GM12878 (cell line): ENCODE results near the gene RHOF. TPM values are rescaled to one million over a fixed set of nuclear protein-coding genes. Genes with fewer than 3 reads are reported as not detected.

Experiments
- ATAC-seq: fragments of 200-7000 bp; cut with Tn5 transposase; 3 replicates; pipeline ENCODE4 v1.9.1; 2020; ENCODE audit warnings: mild to moderate bottlenecking, moderate library complexity
- BruUV-seq: library from RNA; stranded (reverse); fragments of 400-500 nt; replicated peaks from 2 replicates; lab custom pipeline; 2021; lab: Mats Ljungman, UMichigan
- CTCF ChIA-PET: fragments of 300-600 bp; sonication (Branson Sonifier 250); formaldehyde crosslinking; extraction: SDS; loops from one replicate; lab custom pipeline; 2021; ENCODE audit warnings: inconsistent platforms; lab: Yijun Ruan, JAX
- POLR2A ChIA-PET: fragments of 350-600 bp; formaldehyde crosslinking; extraction: SDS; loops from one replicate; lab custom pipeline; 2021; ENCODE audit warnings: inconsistent platforms; lab: Charles Lee
- RAD21 ChIA-PET: fragments of 300-600 bp; sonication (Branson Sonifier 250); formaldehyde crosslinking; loops from one replicate; lab custom pipeline; 2023; ENCODE audit warnings: antibody characterized with exemption; ENCODE audit not compliant: unreplicated experiment; lab: Charles Lee
- SMC1A ChIA-PET: fragments of 300-600 bp; sonication (Branson Sonifier 250); formaldehyde crosslinking; loops from one replicate; lab custom pipeline; 2023; ENCODE audit not compliant: unreplicated experiment, uncharacterized antibody; lab: Charles Lee
- DNase-seq: peaks from one replicate; pipeline ENCODE4 v3.0.0-alpha.2; 2011; ENCODE audit warnings: low read depth, low spot score
- FAIRE-seq: peaks from 3 replicates; lab custom pipeline; 2011; peaks lifted over from hg19 to GRCh38; lab: Jason Lieb, UNC
- H2AFZ ChIP-seq: 2 replicates; pipeline ENCODE4 v1.6.0; 2011; ENCODE audit warnings: low read depth, low read length, control low read depth; ENCODE audit not compliant: control insufficient read depth
- H3K27ac ChIP-seq: 2 replicates; pipeline ENCODE4 v1.5.1; 2011; ENCODE audit warnings: control low read depth; ENCODE audit not compliant: control insufficient read depth, insufficient read depth
- H3K27me3 ChIP-seq, 2 experiments: replicated peaks in 1 of 2; 2 replicates each; pipeline versions ENCODE4 v1.6.0 to v1.6.1; 2011; ENCODE audit warnings: low read length in 1 of 2; ENCODE audit not compliant: control insufficient read depth in 2 of 2, insufficient read depth in 2 of 2
- H3K36me3 ChIP-seq, 2 experiments: 2 replicates each; pipeline ENCODE4 v1.5.1; 2011; ENCODE audit warnings: low read length in 1 of 2; ENCODE audit not compliant: control insufficient read depth in 2 of 2, insufficient read depth in 2 of 2
- H3K4me1 ChIP-seq: 2 replicates; pipeline ENCODE4 v1.6.1; 2011; ENCODE audit warnings: mild to moderate bottlenecking, low read length, moderate library complexity, mixed read lengths; ENCODE audit not compliant: control insufficient read depth, insufficient read depth
- H3K4me2 ChIP-seq: 2 replicates; pipeline ENCODE4 v1.6.0; 2011; ENCODE audit warnings: control low read depth; ENCODE audit not compliant: control insufficient read depth, insufficient read depth
- H3K4me3 ChIP-seq: fragments of 200-600 bp; sonication (generic); 2 replicates; pipeline ENCODE4 v1.5.1; 2016
- H3K79me2 ChIP-seq: 2 replicates; pipeline ENCODE4 v1.6.0; 2011; ENCODE audit warnings: low read length; ENCODE audit not compliant: control insufficient read depth, insufficient read depth
- H3K9ac ChIP-seq: 2 replicates; pipeline ENCODE4 v1.8.0; 2011; ENCODE audit warnings: low read length, control low read depth, mixed read lengths; ENCODE audit not compliant: control insufficient read depth, insufficient read depth
- H3K9me3 ChIP-seq: replicated peaks from 3 replicates; pipeline ENCODE4 v1.5.1; 2011; ENCODE audit warnings: mild to moderate bottlenecking, low read length; ENCODE audit not compliant: control insufficient read depth, insufficient read depth
- H4K20me1 ChIP-seq: 2 replicates; pipeline ENCODE4 v1.6.0; 2011; ENCODE audit not compliant: control insufficient read depth, insufficient read depth
- BCL11A ChIP-seq: IDR thresholded peaks from 2 replicates; pipeline ENCODE4 v1.6.1; 2011; ENCODE audit warnings: low read depth, low read length
- NBN ChIP-seq: fragments of 450-650 bp; IDR thresholded peaks from 2 replicates; pipeline ENCODE4 v1.6.1; 2016
- NFYA ChIP-seq: IDR thresholded peaks from 2 replicates; pipeline ENCODE4 v1.6.1; 2011; ENCODE audit warnings: low read depth, mild to moderate bottlenecking, low read length, improper control_type of control experiment, borderline replicate concordance
- PAX8 ChIP-seq: fragments of 450-650 bp; IDR thresholded peaks from 2 replicates; pipeline ENCODE4 v1.6.1; 2017; ENCODE audit warnings: mild to moderate bottlenecking, moderate library complexity
- POLR2A ChIP-seq: IDR thresholded peaks from 2 replicates; pipeline ENCODE4 v1.6.1; 2011; ENCODE audit warnings: low read depth, mild to moderate bottlenecking, low read length
- PRDM15 ChIP-seq: fragments of 450-650 bp; formaldehyde crosslinking; IDR thresholded peaks from 2 replicates; pipeline ENCODE4 v1.4.0; 2020; ENCODE audit warnings: mild to moderate bottlenecking, moderate library complexity
- WGBS: methylation state at CpG from one replicate; pipeline ENCODE4 v1.1.6; 2016; ENCODE audit warnings: low lambda C conversion rate; ENCODE audit not compliant: insufficient replicate concordance, insufficient coverage; ENCODE audit errors: missing lambda C conversion rate; 5-methylcytosine and 5-hydroxymethylcytosine counted together
- in situ Hi-C: fragments of 300-500 bp; cut with MboI; formaldehyde crosslinking; loops from 9 replicates; pipeline ENCODE4 v1.14.3; 2018; ENCODE audit warnings: mixed read lengths
- intact Hi-C: fragments of 100-400 bp; cut with micrococcal nuclease; formaldehyde crosslinking; loops from one replicate; pipeline ENCODE4 v1.14.2; 2022; ENCODE audit not compliant: unreplicated experiment
- polyA plus RNA-seq, 11 experiments: library from polyadenylated mRNA; depleted of rRNA in 4 of 11; unstranded in 6 of 11; stranded (reverse) in 5 of 11; fragments of >200 nt; fragmentation: Nextera tagmentation in 4 of 11; fragmentation: Illumina TruSeq in 1 of 11; extraction: Ambion mirVana in 4 of 11; extraction: Trizol in 1 of 11; gene quantifications; 1 replicate in 1 of 11; 2 replicates in 10 of 11; pipeline versions ENCODE4 v1.2.1 to v1.2.3, GENCODE V29; 2011 to 2016; ENCODE audit warnings: inconsistent platforms in 2 of 11, missing spikeins in 2 of 11, low read depth in 1 of 11
- total RNA-seq, 4 experiments: library from RNA; depleted of rRNA in 3 of 4; stranded (reverse); fragments of >200 nt in 3 of 4; fragmentation: Illumina TruSeq in 1 of 4; extraction: Trizol in 1 of 4; gene quantifications; 2 replicates each; pipeline versions ENCODE4 v1.2.1 to v1.2.3, GENCODE V29; 2013 to 2021
- TF ChIP-seq, protein P1 (sequence below): fragments of 450-650 bp; IDR thresholded peaks from 2 replicates; pipeline ENCODE4 v1.6.1; 2016; ENCODE audit warnings: mild to moderate bottlenecking, moderate library complexity, borderline replicate concordance

The RHOF gene
- total and polyA plus RNA-seq, 10 of the 15 experiments (the other 5 are each of a cell fraction or from before 2014, with no cell fraction given) = 6.1 to 78.7 (median 39.7) TPM

GRCh38 chr12:121775501-121775900 lies 18.0 kb downstream of the RHOF start (continued):
- TF ChIP-seq PRDM15 (no peak), PAX8 (no peak), NBN (no peak)

DNA sequence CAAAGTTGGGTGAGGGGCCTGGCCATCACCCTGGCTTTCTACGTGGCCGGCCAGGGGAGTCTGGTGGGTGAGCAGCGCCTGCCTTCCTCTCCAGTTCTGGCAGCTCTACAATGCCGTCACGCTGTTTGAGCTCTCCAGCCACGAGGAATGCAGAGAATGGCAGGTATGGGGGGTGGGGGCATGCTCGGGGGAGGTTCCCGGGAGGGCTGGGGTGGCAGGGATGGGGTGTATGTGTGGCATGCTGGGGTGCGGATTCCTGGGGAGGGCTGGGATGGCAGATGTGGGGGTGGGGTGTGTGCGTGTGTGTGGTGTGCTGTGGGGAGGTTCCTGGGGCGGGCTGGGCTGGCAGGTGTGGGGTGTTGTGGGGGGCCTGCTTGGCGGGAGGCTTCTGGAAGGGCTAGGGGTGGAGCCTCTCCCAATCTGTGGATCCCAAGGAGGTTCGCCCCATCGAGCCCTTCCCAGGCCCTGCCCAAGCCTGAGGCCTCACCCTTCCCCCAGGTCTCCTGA lies 18.5 kb downstream of the RHOF start:
- ChIA-PET RAD21 (interaction anchor here (0.6 to 11.5 kb wide), 3 partner anchors 17 to 238 kb away, joined by 3 to 230 read pairs (median 4); partner anchors contain the start of gene RHOF), CTCF (interaction anchor here (3.4 to 15.0 kb wide), 2 partner anchors 17 to 78 kb away, joined by 26 to 492 read pairs; partner anchors contain the start of gene RHOF), SMC1A (interaction anchor here (0.6 to 3.7 kb wide), 2 partner anchors 19 to 288 kb away, joined by 3 to 39 read pairs; partner anchors contain the start of gene RHOF), POLR2A (no interaction called here)
- no peak overlapping the region for H3K9ac ChIP-seq
- H3K4me2 ChIP-seq = no peak overlapping the region
- no peaks in the 10 kb centered on the region for H3K9me3 ChIP-seq
- in situ Hi-C loops (no loop called here), intact Hi-C loops (no loop called here)
- 75% methylated on average over 12 of the region's 14 CpGs for WGBS
- no peak overlapping the region for H3K4me3 ChIP-seq
- peaks cover 13 to 18% of the 10 kb centered on the region in 2 experiments; a peak in 3 of 4 replicates for H3K36me3 ChIP-seq
- no peaks in the 10 kb centered on the region for H3K27me3 ChIP-seq
- BruUV-seq = no TSS peak
- peaks cover 7% of the 10 kb centered on the region; the same call in 1 of the 2 replicates for H3K4me1 ChIP-seq
- no peak overlapping the region for H2AFZ ChIP-seq
- H3K79me2 ChIP-seq = no peaks in the 10 kb centered on the region; the same call in 1 of the 2 replicates
- no peak for ATAC-seq
- FAIRE-seq = no peak
- DNase-seq = no peak
- no peaks in the 10 kb centered on the region for H4K20me1 ChIP-seq
- TF ChIP-seq BCL11A = no peak
- no peak for TF ChIP-seq NFYA
- 0 out of 2 replicates have a peak, but pooled peaks have one; percentile 15 for TF ChIP-seq POLR2A
- TF ChIP-seq, protein P1, sequence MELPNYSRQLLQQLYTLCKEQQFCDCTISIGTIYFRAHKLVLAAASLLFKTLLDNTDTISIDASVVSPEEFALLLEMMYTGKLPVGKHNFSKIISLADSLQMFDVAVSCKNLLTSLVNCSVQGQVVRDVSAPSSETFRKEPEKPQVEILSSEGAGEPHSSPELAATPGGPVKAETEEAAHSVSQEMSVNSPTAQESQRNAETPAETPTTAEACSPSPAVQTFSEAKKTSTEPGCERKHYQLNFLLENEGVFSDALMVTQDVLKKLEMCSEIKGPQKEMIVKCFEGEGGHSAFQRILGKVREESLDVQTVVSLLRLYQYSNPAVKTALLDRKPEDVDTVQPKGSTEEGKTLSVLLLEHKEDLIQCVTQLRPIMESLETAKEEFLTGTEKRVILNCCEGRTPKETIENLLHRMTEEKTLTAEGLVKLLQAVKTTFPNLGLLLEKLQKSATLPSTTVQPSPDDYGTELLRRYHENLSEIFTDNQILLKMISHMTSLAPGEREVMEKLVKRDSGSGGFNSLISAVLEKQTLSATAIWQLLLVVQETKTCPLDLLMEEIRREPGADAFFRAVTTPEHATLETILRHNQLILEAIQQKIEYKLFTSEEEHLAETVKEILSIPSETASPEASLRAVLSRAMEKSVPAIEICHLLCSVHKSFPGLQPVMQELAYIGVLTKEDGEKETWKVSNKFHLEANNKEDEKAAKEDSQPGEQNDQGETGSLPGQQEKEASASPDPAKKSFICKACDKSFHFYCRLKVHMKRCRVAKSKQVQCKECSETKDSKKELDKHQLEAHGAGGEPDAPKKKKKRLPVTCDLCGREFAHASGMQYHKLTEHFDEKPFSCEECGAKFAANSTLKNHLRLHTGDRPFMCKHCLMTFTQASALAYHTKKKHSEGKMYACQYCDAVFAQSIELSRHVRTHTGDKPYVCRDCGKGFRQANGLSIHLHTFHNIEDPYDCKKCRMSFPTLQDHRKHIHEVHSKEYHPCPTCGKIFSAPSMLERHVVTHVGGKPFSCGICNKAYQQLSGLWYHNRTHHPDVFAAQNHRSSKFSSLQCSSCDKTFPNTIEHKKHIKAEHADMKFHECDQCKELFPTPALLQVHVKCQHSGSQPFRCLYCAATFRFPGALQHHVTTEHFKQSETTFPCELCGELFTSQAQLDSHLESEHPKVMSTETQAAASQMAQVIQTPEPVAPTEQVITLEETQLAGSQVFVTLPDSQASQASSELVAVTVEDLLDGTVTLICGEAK = no peak
- TF ChIP-seq, all 136 proteins: peak for 1
- H3K27ac ChIP-seq = no peak overlapping the region
